Uterus (tissue), 2 donors: ENCODE results near the gene TRAPPC6A.

ENCODE experiments used
- POLR2A ChIP-seq, 2 donors: fragments of 450-650 bp; IDR thresholded peaks; one replicate each; pipeline ENCODE4 v1.6.1; 2016; ENCODE audit warnings: antibody characterized with exemption in 2 of 2, mild to moderate bottlenecking in 1 of 2, moderate library complexity in 1 of 2
- TF ChIP-seq, protein P1 (sequence below), 4 experiments: fragments of 200-600 bp in 2 of 4; fragments of 450-650 bp in 2 of 4; sonication (generic) in 2 of 4; IDR thresholded peaks; one replicate each; pipeline ENCODE4 v1.5.1; 2016 to 2019; ENCODE audit warnings: antibody characterized with exemption in 4 of 4, mild to moderate bottlenecking in 2 of 4, moderate library complexity in 1 of 4

DNA sequence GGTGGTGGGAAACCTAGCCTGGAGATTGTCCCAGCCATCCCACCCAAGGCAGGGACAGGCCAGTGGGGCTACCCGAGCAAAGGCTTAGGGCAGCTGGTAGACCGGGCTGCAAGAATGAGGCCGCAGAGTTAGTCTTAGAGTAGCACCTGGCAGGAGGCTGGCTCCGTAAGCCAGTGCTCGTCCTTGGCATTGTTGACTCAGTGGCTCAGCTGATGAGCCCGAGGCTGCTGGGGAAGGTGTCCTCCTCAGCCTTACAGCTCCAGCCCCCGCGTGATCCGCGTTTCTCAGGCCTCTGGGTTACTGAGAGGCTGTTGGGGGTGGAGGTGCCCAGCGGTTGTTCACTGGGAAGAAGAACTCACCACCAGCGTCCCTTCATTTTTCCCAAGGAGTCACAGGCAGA is 60.4 kb downstream of the TRAPPC6A start:
- TF ChIP-seq, protein P1, sequence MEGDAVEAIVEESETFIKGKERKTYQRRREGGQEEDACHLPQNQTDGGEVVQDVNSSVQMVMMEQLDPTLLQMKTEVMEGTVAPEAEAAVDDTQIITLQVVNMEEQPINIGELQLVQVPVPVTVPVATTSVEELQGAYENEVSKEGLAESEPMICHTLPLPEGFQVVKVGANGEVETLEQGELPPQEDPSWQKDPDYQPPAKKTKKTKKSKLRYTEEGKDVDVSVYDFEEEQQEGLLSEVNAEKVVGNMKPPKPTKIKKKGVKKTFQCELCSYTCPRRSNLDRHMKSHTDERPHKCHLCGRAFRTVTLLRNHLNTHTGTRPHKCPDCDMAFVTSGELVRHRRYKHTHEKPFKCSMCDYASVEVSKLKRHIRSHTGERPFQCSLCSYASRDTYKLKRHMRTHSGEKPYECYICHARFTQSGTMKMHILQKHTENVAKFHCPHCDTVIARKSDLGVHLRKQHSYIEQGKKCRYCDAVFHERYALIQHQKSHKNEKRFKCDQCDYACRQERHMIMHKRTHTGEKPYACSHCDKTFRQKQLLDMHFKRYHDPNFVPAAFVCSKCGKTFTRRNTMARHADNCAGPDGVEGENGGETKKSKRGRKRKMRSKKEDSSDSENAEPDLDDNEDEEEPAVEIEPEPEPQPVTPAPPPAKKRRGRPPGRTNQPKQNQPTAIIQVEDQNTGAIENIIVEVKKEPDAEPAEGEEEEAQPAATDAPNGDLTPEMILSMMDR (IDR thresholded peaks at IDR 0.05) = no peak
- no peak for TF ChIP-seq POLR2A (IDR thresholded peaks at IDR 0.05)
